GM19455 (cell line): ENCODE measurements around the gene ANKRD13B.

ENCODE experiments used
- ATAC-seq: cut with Tn5 transposase; IDR thresholded peaks from one replicate; pipeline ENCODE4 v1.9.1; 2021; ENCODE audit not compliant: unreplicated experiment

Gene ANKRD13B

DNA sequence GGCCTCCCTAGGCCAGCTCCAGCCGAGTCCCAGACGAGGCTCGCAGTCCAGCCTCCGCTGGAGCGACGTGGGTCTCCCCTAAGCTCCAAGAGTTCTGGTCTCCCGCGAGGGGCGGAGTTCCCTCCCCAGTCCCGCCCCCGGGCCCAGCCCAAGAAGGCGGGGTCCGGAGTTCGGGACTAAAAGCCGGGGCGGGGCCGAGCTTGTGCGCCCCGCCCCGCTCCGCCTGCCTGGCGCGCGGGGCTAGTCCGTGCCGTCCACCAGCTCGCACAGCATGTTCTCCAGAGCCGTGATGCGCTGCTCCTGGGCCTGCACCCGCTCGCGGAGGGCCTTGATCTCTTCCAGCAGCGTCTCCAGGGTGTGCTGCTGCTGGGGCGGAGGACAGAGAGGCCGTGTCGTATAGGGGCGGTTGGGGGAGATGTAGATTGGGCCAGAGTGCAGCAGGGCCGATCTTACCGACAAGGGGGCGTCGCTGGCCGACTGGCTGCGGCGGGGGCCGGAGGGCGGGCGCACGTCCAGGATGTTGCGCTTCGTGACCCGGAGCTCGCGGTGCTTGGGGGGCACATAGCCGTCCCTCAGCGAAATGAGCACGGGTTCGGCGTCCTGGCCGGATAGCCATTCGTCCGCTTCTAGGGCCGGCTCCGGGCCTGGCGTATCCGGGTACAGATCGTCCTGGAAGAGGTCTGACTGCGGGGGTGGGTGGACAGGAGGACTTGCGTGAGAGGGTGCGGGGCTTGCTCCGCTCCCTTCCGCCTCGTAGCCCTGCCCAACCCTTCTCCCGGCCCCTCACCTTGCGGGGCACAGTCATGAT, 22.8 kb downstream of the ANKRD13B start:
- peak; percentile 58 for ATAC-seq

DNA sequence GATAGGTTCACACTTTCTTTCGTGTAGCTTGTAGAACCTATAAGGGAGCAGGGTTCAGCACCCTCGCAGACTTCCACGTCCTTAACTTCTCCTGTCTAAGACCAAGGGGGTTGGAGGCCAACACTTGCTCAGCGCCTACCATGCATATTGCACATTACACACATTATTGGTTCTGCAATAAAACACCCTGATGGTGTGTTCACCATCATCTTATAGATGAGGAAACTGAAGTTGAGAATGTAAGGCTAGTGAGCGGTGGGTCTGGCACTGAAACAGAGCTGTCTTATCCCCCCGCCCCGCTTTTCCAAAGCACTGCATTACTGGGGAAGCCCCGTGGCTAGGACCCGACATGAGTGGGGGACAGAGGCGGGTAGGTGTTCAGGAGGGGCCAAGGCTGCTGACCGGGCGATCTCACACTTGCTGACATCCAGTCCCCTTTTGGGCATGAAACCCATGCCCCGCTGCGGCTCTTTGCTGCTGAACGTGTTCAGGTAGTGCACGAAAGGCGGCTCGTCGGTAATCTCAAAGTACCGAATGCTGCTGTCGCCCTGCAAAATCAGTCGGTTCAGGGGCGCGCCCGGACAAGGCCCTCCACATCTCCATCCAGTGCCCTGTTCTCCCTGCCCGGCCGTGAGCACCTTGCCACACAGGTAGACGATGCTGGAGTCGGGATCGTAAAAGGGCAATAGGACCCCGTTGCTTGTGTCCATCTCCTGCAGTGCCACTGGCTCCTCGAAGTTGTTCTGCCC, 23.5 kb downstream of the ANKRD13B start:
- no peak for ATAC-seq

DNA sequence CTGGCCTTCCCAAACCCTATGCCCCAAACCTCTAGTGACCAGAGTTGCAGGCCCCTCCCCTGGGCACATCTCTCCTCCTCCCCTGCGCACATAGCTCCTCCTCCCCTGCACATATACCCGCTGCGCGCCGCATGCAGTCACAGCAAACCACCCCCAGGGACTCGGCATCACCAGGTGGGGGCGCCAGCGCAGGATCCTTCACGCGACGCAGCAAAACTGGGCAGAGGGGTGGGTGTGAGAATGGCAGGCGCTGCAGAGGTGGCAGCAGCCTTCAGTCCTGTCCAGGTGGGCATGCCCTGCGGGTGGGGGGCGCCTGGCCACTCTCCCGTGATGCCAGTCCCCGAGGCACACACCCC, 24.2 kb downstream of the ANKRD13B start:
- ATAC-seq: peak; percentile 34

DNA sequence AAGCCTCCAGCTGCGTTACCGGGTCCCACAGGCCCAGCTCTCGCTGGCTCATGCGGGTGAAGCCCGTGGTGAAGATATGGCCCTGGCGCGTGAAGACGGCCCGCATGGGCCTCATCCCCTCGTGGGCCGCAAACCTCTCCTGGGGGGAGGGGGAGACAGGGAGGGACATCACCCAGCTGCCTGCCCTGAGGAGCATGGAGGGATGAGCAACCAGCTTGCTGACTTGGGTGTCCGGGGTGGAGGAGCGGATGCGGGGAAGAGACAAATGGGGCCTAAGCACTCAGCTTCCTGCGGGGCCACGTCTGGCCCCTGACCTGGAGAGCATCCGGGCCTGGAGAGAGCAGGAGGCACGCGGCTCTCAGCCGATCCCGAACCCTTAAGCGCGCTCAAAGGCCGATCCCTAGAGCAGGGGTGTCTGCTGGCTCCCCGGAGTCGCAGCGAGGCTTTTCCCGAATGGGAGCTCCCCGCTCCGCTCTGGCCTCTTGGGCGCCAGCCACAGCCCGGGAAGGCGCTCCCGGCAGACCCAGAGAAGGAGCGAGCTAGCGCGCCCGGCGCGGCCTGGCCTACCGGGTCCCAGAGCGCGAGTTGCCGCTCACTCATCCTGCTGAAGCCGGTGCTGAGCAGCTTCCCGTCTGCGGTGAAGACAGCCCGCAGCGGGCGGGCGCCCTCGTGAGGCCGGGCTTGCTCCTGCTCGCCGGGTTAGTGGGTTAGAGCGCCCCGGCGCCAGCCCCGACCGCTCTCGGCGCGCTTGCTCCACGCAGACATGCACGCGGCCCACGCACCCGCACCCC, 24.7 kb downstream of the ANKRD13B start:
- no peak for ATAC-seq

DNA sequence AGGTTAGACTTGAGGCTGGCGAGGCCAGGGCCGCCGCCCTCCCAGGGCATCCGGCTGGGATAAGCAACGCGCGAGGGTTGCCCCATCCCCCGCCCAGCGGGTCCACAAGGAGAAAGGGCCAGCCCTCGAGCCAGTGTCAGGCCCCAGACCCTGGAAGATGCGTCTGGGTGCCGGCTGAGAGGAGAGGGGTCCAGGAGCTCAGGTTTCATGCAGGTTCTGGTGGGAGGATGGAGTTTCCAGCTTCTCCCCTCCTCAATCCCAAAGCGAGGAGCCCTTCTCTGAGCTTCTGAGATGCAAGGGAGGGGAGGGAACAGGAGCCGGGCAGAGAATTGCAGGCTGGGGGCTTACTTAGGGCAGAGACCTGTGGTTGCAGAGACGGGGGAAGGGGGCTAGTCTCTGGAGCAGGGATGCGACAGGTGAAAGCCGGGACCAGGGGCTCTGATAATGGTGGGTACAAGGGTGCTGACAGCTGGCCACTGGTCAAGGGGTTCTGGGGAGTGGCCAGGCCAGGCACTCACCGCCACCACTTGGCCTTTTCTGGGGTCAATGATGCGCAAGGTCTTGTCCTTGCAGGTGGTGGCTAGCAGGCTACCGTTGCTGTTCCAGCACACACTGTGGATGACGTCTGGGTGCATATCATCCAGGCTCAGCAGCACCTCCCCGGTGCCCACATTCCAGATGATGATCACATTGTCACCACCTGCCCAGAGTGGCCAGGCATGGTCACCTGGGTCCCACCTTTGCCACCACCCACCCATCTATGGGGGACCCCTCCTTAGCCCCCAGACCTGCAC, 25.5 kb downstream of the ANKRD13B start:
- ATAC-seq: no peak

DNA sequence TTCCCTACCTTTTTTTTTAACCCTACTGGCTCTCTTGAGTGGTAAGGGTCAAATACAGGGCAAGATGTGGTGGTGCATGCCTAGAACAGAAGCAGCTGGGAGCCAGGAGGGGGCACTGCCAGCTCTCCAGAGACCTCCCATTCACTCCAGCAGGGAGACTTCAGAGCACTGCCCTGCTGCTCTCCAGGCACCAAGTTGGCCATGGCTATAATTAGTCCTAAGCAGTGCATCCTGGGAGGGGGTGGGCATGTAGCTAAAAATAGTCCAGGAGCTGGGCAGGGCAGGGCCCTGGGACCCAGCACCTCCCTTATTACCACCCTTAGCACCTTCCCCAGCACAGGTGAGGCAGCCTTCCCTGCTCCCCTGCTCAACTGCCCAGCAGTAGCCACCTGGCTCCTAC, 26.3 kb downstream of the ANKRD13B start:
- no peak for ATAC-seq

DNA sequence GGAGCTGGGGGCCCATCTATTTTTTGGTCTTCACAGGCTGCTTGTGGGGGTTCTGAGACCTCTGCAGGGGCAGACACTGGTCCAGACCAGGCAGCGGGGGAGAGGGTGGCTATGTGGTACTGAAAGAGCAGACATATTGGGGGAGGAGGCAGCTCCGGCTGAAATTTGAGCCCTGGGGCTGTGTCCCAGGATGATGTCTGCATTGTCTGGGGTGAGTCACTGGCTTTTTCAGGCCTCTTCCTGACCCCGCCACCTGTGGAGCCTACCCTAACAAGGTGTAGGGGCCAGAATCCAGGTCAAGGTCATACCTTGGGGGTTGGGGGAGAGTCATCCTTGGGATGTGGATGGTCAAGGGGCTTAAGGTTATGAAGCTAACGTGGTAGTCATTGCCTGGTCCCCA, 27.3 kb downstream of the ANKRD13B start:
- no peak for ATAC-seq

DNA sequence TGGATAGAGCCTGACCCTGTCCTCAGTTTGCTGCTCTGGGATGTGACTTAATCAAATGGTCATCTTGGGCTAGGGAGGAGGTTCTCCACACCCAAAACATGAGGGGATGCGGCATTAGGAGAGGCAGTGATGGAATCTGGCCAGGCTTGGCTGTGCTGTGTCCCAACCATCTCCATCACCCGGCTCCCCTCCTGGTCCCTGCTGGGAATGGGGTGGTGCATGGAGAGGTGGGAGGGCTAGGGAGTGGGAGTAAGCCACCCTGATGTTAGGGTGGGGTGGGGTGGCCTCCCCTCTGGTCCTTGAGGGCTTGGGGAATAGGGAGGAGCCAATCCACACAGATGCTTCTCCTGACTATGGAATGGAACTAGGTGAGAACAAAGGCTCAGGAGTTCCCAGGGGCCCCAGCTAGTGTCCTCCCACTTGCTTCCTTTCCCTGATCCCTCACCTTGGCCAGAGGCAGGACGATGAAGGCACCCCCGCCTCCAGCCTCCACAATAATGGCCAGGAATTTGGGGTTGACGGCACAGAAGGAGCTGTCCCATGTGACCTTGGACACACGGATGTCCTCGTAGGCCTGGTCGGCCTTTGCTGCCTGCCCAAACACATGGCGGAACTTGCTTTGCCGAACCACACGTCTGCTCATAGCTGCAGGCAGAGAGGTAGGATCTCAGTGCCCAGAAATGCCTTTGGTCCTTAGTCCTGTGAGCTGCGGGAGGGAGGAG, 28.0 kb downstream of the ANKRD13B start:
- ATAC-seq: no peak

DNA sequence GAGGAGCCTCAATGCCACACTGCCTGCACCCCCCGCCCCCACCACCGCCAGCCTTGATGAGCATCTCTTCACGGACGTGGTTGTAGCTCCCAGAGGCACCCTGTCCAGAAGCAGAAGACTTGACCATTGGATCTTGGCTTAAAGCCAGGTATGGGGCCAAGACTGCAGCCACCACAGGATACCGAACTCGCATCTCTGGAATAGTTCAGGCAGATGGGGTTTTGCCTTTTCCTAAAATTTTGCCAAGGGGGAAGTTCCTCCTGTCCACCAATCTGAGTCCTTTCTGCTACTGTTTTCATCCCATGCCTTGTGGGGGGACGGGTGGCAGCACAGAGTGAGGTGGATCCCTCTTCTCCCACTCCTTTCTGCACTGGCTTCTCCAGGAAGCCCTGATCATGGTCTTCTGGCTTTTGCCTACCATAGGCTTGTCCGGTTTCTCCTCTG, 28.8 kb downstream of the ANKRD13B start:
- ATAC-seq: no peak

DNA sequence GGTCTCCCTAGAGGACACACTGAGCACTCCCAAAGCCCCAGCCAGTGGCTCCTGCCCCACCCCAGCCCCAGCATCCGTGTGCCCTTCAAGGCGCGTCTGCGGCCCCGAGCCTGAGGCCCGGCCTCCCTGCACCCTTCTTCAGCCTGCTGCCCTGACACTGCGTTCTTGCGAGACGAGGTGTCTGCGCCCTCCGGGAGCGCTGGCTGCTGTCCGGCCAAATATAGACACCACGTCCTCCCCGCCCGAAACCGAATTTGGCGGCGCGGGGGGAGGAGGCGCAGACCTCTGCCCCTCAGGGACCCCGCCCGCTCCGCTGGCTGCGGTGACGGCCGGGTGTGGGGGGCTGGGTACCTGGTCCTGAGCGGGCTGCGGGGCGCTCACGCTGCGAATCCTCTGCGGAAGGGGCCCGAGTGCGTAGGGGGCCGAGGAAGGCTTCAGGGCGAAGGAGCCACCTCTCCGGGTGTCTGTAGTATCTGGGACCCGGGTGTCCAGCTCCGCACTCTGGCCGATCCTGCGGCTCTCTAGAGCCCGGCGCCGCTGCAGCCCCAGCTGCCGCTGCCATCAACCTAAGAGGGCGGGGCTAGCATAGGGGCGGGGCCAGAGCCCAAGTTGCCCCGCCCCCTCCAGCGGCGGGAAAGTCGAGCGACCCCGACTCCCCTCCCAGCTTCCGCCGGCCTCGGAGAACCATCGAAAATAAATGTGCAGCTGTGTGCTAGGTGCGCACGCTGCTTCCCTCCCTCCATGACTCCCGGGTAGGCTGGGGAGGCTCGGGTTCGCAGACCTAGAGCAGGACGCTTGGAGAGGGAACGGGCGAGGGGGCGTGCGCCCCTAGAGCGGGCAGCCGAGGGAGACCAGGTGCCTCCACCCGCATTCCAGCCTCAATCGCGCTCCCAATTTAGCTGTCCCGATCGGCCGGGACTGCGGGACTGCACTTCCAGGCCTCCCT, 29.7 kb downstream of the ANKRD13B start, which contains the start of gene CORO6:
Gene CORO6, minus strand, starts transcription at position 576 of the 946 bp plus-strand sequence. CDS start 1,491 bp downstream, outside the sequence.
- ATAC-seq: peak; percentile 47

DNA sequence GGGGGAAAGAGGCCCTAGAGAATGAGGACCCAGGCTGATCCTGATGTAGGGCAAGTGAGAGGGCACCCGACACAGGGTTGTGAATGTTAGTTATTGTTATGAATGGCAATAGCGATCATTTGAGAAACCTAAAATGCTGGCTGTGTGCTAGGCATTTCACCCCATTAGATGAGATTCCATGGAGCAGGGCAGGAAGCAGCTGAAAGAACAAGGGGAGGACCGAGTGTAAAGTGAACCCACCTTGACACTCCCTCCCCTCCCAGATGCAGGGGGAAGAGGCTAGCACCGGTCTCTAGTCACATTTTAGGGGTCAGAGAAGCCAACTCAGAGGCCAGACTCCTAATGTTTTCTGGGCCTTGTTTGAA, 30.3 kb downstream of the ANKRD13B start:
- no peak for ATAC-seq

DNA sequence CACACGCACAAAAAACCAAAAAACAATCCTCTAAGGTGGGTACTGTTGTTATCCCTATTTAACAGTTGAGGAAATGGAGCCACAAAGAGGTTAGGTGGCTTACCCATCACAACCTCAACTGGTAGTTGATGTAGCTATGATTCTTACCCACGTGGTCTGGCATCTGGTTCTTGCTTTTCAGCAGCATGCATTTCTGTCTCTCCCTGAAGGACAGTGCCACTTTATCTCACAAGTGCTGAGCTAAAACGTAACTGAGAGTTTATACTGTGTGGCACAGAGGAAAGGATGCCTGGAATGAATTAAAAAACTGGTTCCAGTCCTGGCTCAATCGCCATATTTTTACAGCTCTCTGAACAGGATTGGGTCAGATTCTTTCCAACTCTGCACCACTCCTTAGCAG, 31.7 kb downstream of the ANKRD13B start:
- ATAC-seq: no peak

DNA sequence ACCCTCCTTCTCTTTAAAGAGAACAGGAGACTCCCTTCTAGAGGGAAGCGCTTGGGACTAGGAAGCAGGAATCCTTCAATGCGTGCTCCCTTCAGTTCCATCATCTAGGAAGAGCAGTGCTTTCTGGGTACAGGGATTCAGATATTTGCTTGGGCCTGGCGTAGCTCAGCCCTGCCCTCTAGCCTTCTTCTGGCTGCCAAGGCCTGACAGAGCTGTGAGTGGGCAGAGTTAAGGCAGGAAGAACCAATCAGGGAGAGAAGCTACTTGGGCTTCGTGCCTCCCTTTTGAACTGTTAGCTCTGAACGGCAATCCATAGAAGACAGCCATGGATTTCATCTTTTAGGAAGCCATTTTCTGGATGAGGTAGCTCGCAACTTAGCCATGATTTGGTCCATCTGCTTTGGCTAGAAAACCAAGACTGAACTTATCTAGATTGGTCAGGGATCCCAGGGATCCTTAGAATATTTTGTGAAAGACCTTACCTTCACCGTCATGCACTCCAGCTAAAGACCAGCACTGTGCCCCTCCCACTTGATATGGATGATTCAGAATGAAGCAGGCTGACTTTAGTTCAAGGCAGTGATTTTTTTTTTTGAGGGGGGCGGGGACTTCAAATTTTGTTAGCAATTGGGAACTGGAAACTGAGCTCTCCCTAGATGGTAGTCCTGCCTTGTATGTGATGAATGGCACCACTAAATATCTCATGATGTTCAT, 32.3 kb downstream of the ANKRD13B start:
- ATAC-seq: no peak

DNA sequence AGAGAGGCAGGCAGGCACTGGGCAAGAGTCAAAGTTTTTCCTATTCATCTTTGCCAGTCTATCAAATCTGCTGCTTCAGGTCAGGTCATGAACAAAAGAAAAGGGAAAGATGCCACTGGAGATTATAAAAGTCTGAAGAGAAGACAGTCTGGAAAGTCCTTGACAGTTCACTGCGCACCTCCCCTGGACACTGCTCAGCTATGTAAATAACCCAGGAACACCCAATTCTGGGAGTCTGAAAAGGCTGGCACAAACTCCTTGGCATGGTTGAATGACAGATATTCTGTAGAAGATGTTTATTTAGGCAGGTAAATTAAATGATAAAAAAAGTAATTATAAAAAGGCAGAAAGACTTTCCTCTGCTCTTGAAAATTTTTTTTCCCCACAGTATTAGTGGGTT, 35.0 kb downstream of the ANKRD13B start:
- no peak for ATAC-seq

DNA sequence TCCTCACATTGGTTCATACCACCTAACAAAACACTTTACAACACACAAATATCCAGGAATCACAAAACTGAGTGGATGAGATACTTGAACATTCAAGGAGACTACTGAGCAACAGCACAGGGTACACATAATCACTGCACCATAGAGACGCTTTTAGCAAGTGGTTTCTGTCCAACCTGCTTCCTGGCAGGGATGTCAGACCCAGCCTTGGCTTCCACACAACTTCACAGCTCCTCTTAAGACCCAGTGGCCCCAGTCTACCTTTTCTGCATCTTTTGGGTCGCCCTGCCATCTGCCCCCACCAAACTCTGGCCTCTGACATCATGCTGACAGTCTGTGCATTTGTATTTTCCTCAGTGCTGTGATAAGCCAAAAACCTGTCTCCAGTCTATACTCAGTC, 35.7 kb downstream of the ANKRD13B start:
- no peak for ATAC-seq

DNA sequence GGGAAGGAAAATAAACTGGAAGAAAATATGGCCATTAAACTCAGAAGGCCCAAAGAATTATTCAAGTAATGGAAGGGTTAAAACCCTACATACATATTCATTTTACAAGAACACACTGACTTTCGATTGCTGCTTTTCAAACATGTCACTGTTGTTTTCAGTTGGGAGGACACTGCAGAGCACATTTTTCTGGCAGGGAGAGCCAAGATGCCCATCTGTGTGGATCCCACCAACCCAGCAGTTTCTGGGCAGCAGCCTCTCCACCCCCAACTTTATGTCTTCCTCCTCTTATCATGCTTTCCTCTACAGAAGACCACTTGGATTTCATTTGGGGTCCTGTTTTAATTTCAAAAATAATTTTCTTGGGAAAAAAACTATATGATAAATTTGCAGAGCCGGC, 36.9 kb downstream of the ANKRD13B start:
- ATAC-seq: no peak

DNA sequence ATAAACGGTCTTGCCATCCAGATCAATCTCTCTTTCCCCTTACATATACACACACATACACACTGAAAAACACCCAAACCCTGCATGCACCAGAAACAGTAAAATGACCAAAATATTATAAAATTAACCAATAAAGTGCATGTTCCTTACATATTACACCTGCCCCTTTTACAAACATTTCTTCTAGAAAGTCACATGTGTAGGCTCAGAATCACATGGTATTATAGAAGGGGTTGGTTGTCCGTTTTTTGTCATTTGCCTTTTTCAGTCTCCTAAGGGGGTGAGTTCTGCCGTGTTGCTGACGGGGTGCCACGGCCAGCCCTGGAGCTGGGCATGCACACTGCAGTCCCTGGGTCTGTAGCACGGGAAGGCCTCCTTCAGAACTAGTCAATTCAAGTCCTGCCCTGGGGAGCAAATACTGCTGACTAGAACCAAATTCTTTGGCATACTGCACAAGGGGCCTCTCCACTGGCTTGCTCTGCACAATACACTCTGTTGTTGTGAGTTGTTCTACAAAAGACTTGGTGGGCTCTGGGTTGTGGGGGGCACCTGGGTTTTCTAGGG, 37.8 kb downstream of the ANKRD13B start:
- ATAC-seq: no peak

DNA sequence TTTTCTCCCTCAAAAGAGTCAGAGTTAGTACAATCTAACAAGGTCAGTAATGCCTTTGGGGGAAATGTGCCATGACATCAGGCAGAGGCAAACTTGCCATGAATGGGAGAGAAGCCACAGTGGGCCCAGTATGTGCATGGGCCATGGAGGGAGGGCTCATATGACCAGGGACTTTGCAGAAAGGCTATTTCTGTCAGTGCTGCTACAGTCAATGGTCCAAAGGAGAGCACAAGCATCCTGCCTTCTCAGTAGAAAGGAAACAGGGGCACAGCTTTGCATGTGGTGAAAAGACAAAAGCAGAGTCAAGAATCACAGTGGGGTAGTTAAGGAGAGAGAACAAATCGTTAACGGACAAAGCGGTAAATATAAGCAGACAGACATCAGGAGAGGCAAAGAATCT, 41.0 kb downstream of the ANKRD13B start:
- ATAC-seq: no peak
